NT2/D1 (cell line): Measurements from ENCODE around the gene KLF17.

ENCODE experiments used
- SUZ12 ChIP-seq: IDR thresholded peaks from 2 replicates; pipeline ENCODE4 v1.6.1; 2011; ENCODE audit not compliant: insufficient read length, insufficient read depth; ENCODE audit errors: extremely low read depth
- YY1 ChIP-seq: IDR thresholded peaks from 2 replicates; pipeline ENCODE4 v1.6.1; 2011; ENCODE audit not compliant: insufficient read length, insufficient read depth
- ZNF274 ChIP-seq: IDR thresholded peaks from 2 replicates; pipeline ENCODE4 v1.6.1; 2011; ENCODE audit warnings: mild to moderate bottlenecking, low read depth, low read length

GRCh38 chr1:44072204-44072603, 46.4 kb upstream of the KLF17 start:
- TF ChIP-seq SUZ12, result no peak
- no peak for TF ChIP-seq ZNF274
- TF ChIP-seq YY1, result no peak
